CD4-positive, alpha-beta T cell (primary cell): ENCODE measurements around the gene TSHZ2. TPM values are rescaled to one million over a fixed set of nuclear protein-coding genes. Genes with fewer than 3 reads are reported as not detected.

Experiments used
- ATAC-seq: fragments of 200-7000 bp; cut with Tn5 transposase; one replicate; pipeline ENCODE4 v1.10.0; 2022; ENCODE audit warnings: mild to moderate bottlenecking; ENCODE audit not compliant: poor library complexity
- CTCF ChIA-PET: fragments of 350-600 bp; sonication (Branson Sonifier 250); formaldehyde crosslinking; loops from one replicate; lab custom pipeline; 2021; ENCODE audit warnings: antibody characterized with exemption, inconsistent platforms; lab: Charles Lee
- POLR2A ChIA-PET: fragments of 350-600 bp; sonication (Branson Sonifier 250); formaldehyde crosslinking; loops from one replicate; lab custom pipeline; 2021; ENCODE audit warnings: antibody characterized with exemption, inconsistent platforms; lab: Charles Lee
- DNase-seq, 14 experiments: peaks; one replicate each; pipeline ENCODE4 v3.0.0-alpha.2; 2013 to 2020; ENCODE audit warnings: mixed read lengths in 2 of 14
- H3K27ac ChIP-seq, 2 donors: one replicate each; pipeline versions ENCODE4 v1.5.1 to v1.7.0; 2013; ENCODE audit warnings: low read length in 2 of 2, low read depth in 1 of 2, mild to moderate bottlenecking in 1 of 2
- H3K27me3 ChIP-seq, 2 experiments: 1 replicate in 1 of 2; 2 replicates in 1 of 2; pipeline versions ENCODE4 v1.6.1 to v1.7.0; 2013; ENCODE audit warnings: low read length in 2 of 2, control low read depth in 1 of 2, mild to moderate bottlenecking in 1 of 2, moderate library complexity in 1 of 2; ENCODE audit not compliant: insufficient read depth in 2 of 2, control insufficient read depth in 1 of 2
- H3K36me3 ChIP-seq: one replicate; pipeline ENCODE4 v1.6.1; 2013; ENCODE audit warnings: low read length, control low read depth; ENCODE audit not compliant: insufficient read depth
- H3K4me1 ChIP-seq: one replicate; pipeline ENCODE4 v1.6.1; 2013; ENCODE audit warnings: low read length, control low read depth; ENCODE audit not compliant: insufficient read depth
- H3K4me3 ChIP-seq: one replicate; pipeline ENCODE4 v1.5.1; 2013; ENCODE audit warnings: mild to moderate bottlenecking, low read length, moderate library complexity
- H3K9me3 ChIP-seq, 2 experiments: 1 replicate in 1 of 2; 2 replicates in 1 of 2; pipeline versions ENCODE4 v1.6.1 to v1.7.0; 2013; ENCODE audit warnings: low read length in 2 of 2, mild to moderate bottlenecking in 2 of 2, control low read depth in 1 of 2, moderate library complexity in 1 of 2; ENCODE audit not compliant: control insufficient read depth in 1 of 2, insufficient read depth in 1 of 2
- H3K27ac Mint-ChIP-seq: one replicate; pipeline ENCODE4 v1.8.0; 2020; ENCODE audit warnings: mixed read lengths
- H3K27me3 Mint-ChIP-seq: one replicate; pipeline ENCODE4 v1.8.0; 2021; ENCODE audit warnings: mixed read lengths
- H3K36me3 Mint-ChIP-seq: one replicate; pipeline ENCODE4 v1.8.0; 2021; ENCODE audit warnings: low read depth, mixed read lengths
- H3K4me1 Mint-ChIP-seq: one replicate; pipeline ENCODE4 v1.8.0; 2021; ENCODE audit warnings: low read depth, mixed read lengths
- H3K4me3 Mint-ChIP-seq: one replicate; pipeline ENCODE4 v1.8.0; 2020; ENCODE audit warnings: mild to moderate bottlenecking, mixed read lengths
- H3K9me3 Mint-ChIP-seq: one replicate; pipeline ENCODE4 v1.8.0; 2020; ENCODE audit warnings: mixed read lengths
- CTCF ChIP-seq: fragments of 200-600 bp; IDR thresholded peaks from one replicate; pipeline ENCODE4 v1.8.0; 2022; ENCODE audit warnings: antibody characterized with exemption, mild to moderate bottlenecking
- intact Hi-C, 2 experiments: fragments of 100-400 bp; cut with DNase I in 1 of 2; cut with micrococcal nuclease in 1 of 2; formaldehyde crosslinking; loops; one replicate each; pipeline versions ENCODE4 v1.15.1 to v1.9.0; 2023 to 2025; cut with DNase I, micrococcal nuclease
- total RNA-seq, 174 experiments: library from RNA in 2 of 174; stranded (reverse) in 2 of 174; gene quantifications; one replicate each; pipeline ENCODE4 v1.2.3 and lab custom pipeline; 2021 to 2026

Gene TSHZ2
- total RNA-seq, 2 experiments from 2014 or later: 26.1 to 27.4 TPM

DNA sequence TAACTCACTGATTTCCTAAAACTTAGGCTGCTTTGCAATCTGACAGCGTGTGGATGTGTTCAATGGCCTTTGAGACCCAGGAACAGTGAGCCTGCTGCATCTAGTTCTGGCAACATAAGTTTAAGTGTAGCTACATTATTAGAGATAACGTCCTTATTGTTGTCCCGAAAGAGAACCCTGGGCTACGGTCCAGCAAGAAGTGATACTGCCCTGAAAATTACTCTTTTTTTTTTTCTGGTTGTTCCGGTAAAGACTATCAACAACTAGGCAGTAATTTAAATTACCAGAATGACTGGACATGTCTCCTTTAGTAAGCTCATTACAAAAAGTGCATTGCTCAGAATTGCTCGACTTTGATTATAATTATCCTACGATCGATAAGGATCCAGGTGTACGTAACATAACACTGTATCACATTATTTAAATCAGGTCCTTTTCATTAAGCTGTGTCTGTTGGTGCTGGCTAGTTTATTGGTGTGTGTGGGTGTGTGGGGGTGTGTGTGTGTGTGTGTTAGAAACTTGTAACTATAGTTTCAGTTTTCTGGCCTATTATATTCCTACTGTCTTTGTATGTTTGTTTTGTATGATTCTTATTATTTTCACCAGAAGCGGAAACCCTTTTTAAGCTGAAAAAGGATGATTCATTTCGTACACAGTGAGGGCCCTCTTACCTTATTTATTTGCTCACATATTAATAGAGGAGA lies 3.0 kb downstream of the TSHZ2 start:
- H3K4me3 ChIP-seq: peak overlapping the region; percentile 77
- Mint-ChIP-seq H3K36me3 (peaks cover 29% of the 10 kb centered on the region), H3K27me3 (peaks cover 6% of the 10 kb centered on the region), H3K4me3 (peak overlapping the region; percentile 95), H3K4me1 (peaks cover 63% of the 10 kb centered on the region), H3K9me3 (no peaks in the 10 kb centered on the region), H3K27ac (peak overlapping the region; percentile 89)
- CTCF ChIA-PET: interaction anchor here (0.6 to 1.0 kb wide), 2 partner anchors 63 to 663 kb away, joined by 3 to 4 read pairs; no protein-coding TSS in a partner anchor
- H3K4me1 ChIP-seq: peaks cover 5% of the 10 kb centered on the region
- no peaks in the 10 kb centered on the region for H3K36me3 ChIP-seq
- ATAC-seq (peak; percentile 16), DNase-seq (peak in 10 of 14 experiments; percentile 12 to 44 (median 31))
- no peak for TF ChIP-seq CTCF
- no peaks in the 10 kb centered on the region for H3K9me3 ChIP-seq
- intact Hi-C loops: loop anchor here in 1 of 2 experiments (10.0 kb wide), 1 partner anchor 240 kb away; no protein-coding TSS in a partner anchor
- H3K27ac ChIP-seq: peak overlapping the region; percentile 75 to 85
- POLR2A ChIA-PET: interaction anchor here (0.6 to 8.1 kb wide), 9 partner anchors 18 to 663 kb away, joined by 3 to 120 read pairs (median 4); no protein-coding TSS in a partner anchor
- H3K27me3 ChIP-seq: peaks cover 0 to 5% of the 10 kb centered on the region in 2 experiments

- CTCF ChIA-PET: interaction anchor here (0.6 to 1.0 kb wide), 2 partner anchors 62 to 664 kb away, joined by 3 to 4 read pairs; no protein-coding TSS in a partner anchor
- peaks cover 5% of the 10 kb centered on the region for H3K4me1 ChIP-seq
Observed at GRCh38 chr20:52975803-52976531, 3.8 kb downstream of the TSHZ2 start.

More at GRCh38 chr20:52975803-52976531, 3.8 kb downstream of the TSHZ2 start:
- intact Hi-C loops: loop anchor here in 1 of 2 experiments (10.0 kb wide), 1 partner anchor 239 kb away; no protein-coding TSS in a partner anchor
- Histone ChIP-seq H3K36me3 (no peaks in the 10 kb centered on the region), H3K27ac (peak overlapping the region; percentile 75 to 85), H3K4me3 (peak overlapping the region; percentile 77), H3K9me3 (no peaks in the 10 kb centered on the region), H3K27me3 (peaks cover 0 to 5% of the 10 kb centered on the region in 2 experiments)
- ATAC-seq (no peak), DNase-seq (no peak)
- Mint-ChIP-seq H3K27me3 (peaks cover 6% of the 10 kb centered on the region), H3K4me1 (peaks cover 70% of the 10 kb centered on the region), H3K9me3 (no peaks in the 10 kb centered on the region), H3K36me3 (peaks cover 29% of the 10 kb centered on the region), H3K27ac (peak overlapping the region; percentile 89), H3K4me3 (peak overlapping the region; percentile 95)
- POLR2A ChIA-PET: interaction anchor here (0.8 to 8.1 kb wide), 5 partner anchors 17 to 571 kb away, joined by 3 to 120 read pairs (median 5); no protein-coding TSS in a partner anchor
- no peak for TF ChIP-seq CTCF
